ENCODE results near the gene AFMID. TPM values are rescaled to one million over a fixed set of nuclear protein-coding genes. Genes with fewer than 3 reads are reported as not detected.

The AFMID gene
- total and polyA plus RNA-seq, 3 donors from 2014 or later: 36.1 to 82.2 (median 59.4) TPM

DNA sequence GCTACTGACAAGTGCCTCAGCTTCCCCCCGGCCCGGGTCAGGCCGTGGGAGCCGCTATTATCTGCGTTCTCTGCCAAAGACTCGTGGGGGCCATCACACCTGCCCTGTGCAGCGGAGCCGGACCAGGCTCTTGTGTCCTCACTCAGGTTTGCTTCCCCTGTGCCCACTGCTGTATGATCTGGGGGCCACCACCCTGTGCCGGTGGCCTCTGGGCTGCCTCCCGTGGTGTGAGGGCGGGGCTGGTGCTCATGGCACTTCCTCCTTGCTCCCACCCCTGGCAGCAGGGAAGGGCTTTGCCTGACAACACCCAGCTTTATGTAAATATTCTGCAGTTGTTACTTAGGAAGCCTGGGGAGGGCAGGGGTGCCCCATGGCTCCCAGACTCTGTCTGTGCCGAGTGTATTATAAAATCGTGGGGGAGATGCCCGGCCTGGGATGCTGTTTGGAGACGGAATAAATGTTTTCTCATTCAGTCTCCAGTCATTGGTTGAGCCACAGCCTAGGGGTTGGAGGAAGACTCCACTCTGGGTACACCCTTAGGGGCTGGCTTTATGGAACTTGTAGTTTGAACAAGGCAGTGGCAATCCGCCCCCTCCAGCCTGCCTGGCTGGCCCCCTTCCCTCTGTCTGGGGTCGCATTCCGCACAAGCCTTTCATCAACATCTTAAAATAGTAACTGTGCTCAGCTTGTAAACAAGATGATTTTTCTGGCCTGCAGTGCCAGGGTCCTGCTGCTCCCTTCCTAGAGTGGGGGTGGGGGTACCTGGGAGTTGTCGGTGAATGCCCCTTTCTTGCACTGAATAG is 14.7 kb upstream of the AFMID start:
- 46 to 60% methylated on average over 10 to 19 of the region's 19 CpGs for WGBS, 2 donors
- no peak overlapping the region for H3K4me3 ChIP-seq

GRCh38 chr17:78173097-78173715 is 14.0 kb upstream of the AFMID start:
- 52 to 58% methylated on average over 8 to 11 of the region's 11 CpGs for WGBS, 2 donors
- peak overlapping the region; percentile 69 to 80 for H3K27ac ChIP-seq
- no peaks in the 10 kb centered on the region for H3K36me3 ChIP-seq (ENCODE audit: low read depth, missing control alignments)
- no peaks in the 10 kb centered on the region for H3K27me3 ChIP-seq
- intact Hi-C loops (cut with DNase I; ENCODE audit: low total_unique reads): no loop called here
- H3K4me1 ChIP-seq: peaks cover 55% of the 10 kb centered on the region
- TF ChIP-seq CTCF (IDR thresholded peaks at IDR 0.05): no peak
- no peak for TF ChIP-seq POLR2A (IDR thresholded peaks at IDR 0.05)
- no peak overlapping the region for H3K4me3 ChIP-seq
- DNase-seq: no peak
- no peaks in the 10 kb centered on the region for H3K9me3 ChIP-seq

More for the DNA sequence above, 14.7 kb upstream of the AFMID start:
- H3K36me3 ChIP-seq (ENCODE audit: low read depth, missing control alignments): no peaks in the 10 kb centered on the region
- TF ChIP-seq CTCF (IDR thresholded peaks at IDR 0.05) (no peak), POLR2A (IDR thresholded peaks at IDR 0.05) (no peak)
- H3K9me3 ChIP-seq: no peaks in the 10 kb centered on the region
- peak overlapping the region; percentile 69 to 80 for H3K27ac ChIP-seq
- H3K4me1 ChIP-seq: peaks cover 58% of the 10 kb centered on the region
- intact Hi-C loops (cut with DNase I; ENCODE audit: low total_unique reads): no loop called here
- peak; percentile 39 for DNase-seq
- no peaks in the 10 kb centered on the region for H3K27me3 ChIP-seq

- intact Hi-C loops (cut with DNase I; ENCODE audit: low total_unique reads): no loop called here
- H3K9me3 ChIP-seq: no peaks in the 10 kb centered on the region
- H3K36me3 ChIP-seq (ENCODE audit: low read depth, missing control alignments): no peaks in the 10 kb centered on the region
- H3K4me1 ChIP-seq: peaks cover 50% of the 10 kb centered on the region
- no peak overlapping the region for H3K4me3 ChIP-seq
- WGBS, 2 donors: 39 to 69% methylated on average over 6 to 15 of the region's 15 CpGs
- H3K27me3 ChIP-seq: no peaks in the 10 kb centered on the region
- peak; percentile 65 for DNase-seq
- H3K27ac ChIP-seq: peak overlapping the region; percentile 45 to 80
- peak in 1 of 3 experiments; percentile 28 for TF ChIP-seq CTCF (IDR thresholded peaks at IDR 0.05)
- TF ChIP-seq POLR2A (IDR thresholded peaks at IDR 0.05): no peak
Observed at GRCh38 chr17:78174346-78174869, 12.8 kb upstream of the AFMID start.

- 78 to 88% methylated on average over 6 to 28 of the region's 28 CpGs for whole genome bisulfite sequencing, 2 donors
- Histone ChIP-seq H3K27ac (peak overlapping the region; percentile 45 to 80), H3K36me3 (ENCODE audit: low read depth, missing control alignments) (no peaks in the 10 kb centered on the region), H3K27me3 (no peaks in the 10 kb centered on the region), H3K4me1 (peaks cover 52% of the 10 kb centered on the region), H3K4me3 (no peak overlapping the region), H3K9me3 (no peaks in the 10 kb centered on the region)
- no peak for TF ChIP-seq POLR2A (IDR thresholded peaks at IDR 0.05)
- intact Hi-C loops (cut with DNase I; ENCODE audit: low total_unique reads): no loop called here
- no peak for DNase-seq
Observed at GRCh38 chr17:78174870-78175642, 12.1 kb upstream of the AFMID start.

DNA sequence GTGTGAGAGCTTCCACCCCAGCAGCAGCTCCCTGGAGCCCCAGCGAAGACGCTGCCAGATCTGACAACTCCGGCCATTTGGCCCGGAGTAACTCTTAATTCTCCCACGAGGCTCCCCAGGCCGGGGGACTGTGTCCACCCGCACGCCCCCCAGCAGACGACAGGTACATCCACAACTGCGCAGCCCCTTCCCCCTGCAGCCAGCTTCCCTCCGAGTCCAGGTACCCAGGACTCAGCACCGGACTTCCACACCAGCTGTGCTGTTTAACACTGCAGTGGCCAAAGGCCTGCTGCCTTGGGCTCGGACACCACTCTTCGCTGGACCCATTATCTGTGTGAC is 11.6 kb upstream of the AFMID start:
- H3K27me3 ChIP-seq: no peaks in the 10 kb centered on the region
- 64 to 88% methylated on average over 12 to 14 of the region's 14 CpGs for WGBS, 2 donors
- no peak overlapping the region for H3K27ac ChIP-seq
- no peak overlapping the region for H3K4me3 ChIP-seq
- intact Hi-C loops (cut with DNase I; ENCODE audit: low total_unique reads): no loop called here
- peaks cover 56% of the 10 kb centered on the region for H3K4me1 ChIP-seq
- TF ChIP-seq POLR2A (IDR thresholded peaks at IDR 0.05) (no peak), CTCF (IDR thresholded peaks at IDR 0.05) (no peak)
- H3K9me3 ChIP-seq: no peaks in the 10 kb centered on the region
- H3K36me3 ChIP-seq (ENCODE audit: low read depth, missing control alignments): no peaks in the 10 kb centered on the region
- no peak for DNase-seq
